ENCODE measurements around the gene RING1. TPM values are rescaled to one million over a fixed set of nuclear protein-coding genes. Genes with fewer than 3 reads are reported as not detected.

RING1 gene
- total RNA-seq, 2 donors from 2014 or later: 13.2 to 17.3 TPM

DNA sequence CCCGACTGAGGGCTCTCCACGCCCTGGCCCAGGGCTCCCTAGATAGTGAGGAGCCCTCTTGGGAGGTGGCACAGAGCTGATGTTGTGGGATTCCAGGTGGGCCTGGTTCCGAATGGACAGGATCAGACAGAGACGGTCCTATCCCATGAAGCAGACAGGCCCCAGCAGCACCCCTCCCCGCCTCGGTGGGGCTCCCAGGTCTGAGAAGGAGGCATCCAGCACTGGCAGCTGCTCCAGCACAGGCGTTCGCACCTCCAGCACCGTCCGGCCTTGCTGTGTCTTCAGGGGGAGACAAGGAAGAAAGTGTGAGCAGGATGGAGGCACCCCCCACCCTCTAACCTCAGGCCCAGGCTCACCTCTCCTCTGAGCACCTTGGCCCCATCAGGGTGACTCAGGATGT lies 44.8 kb upstream of the RING1 start:
- ATAC-seq (ENCODE audit: insufficient number of reproducible peaks, low FRiP score, low read depth) (no peak), DNase-seq (ENCODE audit: low spot score) (no peak)
- H3K27me3 ChIP-seq (replicated peaks; ENCODE audit: insufficient read depth): no peaks in the 10 kb centered on the region
- H3K9me3 ChIP-seq: no peaks in the 10 kb centered on the region
- no peak overlapping the region for H3K4me3 ChIP-seq
- H3K4me1 ChIP-seq (ENCODE audit: control insufficient read depth in 1 of 2, low read depth in 2 of 2): peaks cover 0 to 9% of the 10 kb centered on the region in 2 donors
- no peak overlapping the region for H3K27ac ChIP-seq
- TF ChIP-seq, protein P1, sequence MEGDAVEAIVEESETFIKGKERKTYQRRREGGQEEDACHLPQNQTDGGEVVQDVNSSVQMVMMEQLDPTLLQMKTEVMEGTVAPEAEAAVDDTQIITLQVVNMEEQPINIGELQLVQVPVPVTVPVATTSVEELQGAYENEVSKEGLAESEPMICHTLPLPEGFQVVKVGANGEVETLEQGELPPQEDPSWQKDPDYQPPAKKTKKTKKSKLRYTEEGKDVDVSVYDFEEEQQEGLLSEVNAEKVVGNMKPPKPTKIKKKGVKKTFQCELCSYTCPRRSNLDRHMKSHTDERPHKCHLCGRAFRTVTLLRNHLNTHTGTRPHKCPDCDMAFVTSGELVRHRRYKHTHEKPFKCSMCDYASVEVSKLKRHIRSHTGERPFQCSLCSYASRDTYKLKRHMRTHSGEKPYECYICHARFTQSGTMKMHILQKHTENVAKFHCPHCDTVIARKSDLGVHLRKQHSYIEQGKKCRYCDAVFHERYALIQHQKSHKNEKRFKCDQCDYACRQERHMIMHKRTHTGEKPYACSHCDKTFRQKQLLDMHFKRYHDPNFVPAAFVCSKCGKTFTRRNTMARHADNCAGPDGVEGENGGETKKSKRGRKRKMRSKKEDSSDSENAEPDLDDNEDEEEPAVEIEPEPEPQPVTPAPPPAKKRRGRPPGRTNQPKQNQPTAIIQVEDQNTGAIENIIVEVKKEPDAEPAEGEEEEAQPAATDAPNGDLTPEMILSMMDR (IDR thresholded peaks at IDR 0.05): no peak
- no peaks in the 10 kb centered on the region for H3K36me3 ChIP-seq

DNA sequence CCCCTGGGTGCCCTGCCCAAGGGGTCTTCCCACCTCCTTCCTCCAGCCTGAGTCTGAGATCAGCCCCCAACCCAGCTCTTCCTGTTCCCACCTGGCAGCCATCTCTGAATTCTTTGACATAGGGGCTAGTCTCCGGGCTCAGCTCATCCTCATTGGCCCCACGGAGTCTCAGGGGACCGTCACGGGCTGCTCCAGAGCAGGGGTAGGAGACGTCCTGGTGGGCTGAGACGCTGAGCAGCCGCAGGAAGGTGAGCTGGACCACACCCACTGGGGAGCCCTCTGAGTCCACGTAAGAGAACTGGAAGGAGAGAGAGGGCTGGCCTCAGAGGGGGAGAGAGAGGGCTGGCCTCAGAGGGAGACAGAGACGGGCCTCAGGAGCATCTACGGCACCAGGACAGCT lies 44.1 kb upstream of the RING1 start:
- Histone ChIP-seq H3K27me3 (replicated peaks; ENCODE audit: insufficient read depth) (no peaks in the 10 kb centered on the region), H3K9me3 (no peaks in the 10 kb centered on the region), H3K4me3 (no peak overlapping the region), H3K4me1 (ENCODE audit: control insufficient read depth in 1 of 2, low read depth in 2 of 2) (peaks cover 0 to 9% of the 10 kb centered on the region in 2 donors), H3K36me3 (no peaks in the 10 kb centered on the region), H3K27ac (no peak overlapping the region)
- TF ChIP-seq, protein P1 (IDR thresholded peaks at IDR 0.05): no peak
- ATAC-seq (ENCODE audit: insufficient number of reproducible peaks, low FRiP score, low read depth): no peak
- no peak for DNase-seq (ENCODE audit: low spot score)

DNA sequence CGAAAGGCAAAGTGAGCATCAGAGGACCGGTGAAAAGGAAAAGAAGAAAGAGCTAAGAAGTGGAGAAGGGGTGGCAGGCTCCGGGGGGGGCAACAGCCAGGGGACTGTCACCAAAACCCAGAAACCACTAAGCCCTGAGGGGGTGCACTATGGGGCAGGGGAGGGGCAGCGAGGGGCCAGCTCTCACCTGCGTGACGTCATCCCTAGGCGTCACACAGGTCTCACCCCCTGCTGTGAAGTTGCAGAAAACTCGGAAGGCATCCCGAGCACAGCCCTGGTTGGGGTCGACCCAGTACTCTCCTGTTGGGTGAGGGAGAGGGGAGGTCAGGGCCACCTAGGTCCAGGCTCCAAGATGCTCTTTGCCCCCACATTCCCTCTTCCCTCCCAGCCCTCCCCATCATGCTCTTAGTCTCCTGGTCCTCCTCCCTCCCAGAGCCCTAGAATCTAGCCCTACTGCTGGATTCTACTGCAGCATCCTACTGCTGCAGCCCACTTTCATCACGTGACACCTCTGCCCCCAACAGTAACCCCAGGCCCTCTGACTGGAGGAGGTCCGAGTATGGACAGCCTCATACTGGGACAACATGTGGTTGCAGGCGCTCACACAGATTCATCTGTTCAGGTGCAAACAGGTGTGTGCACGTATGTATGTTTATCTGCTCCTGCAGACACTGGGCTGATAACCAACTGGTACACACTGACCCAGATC lies 43.5 kb upstream of the RING1 start:
- Histone ChIP-seq H3K27me3 (replicated peaks; ENCODE audit: insufficient read depth) (no peaks in the 10 kb centered on the region), H3K36me3 (no peaks in the 10 kb centered on the region), H3K27ac (no peak overlapping the region), H3K4me3 (no peak overlapping the region), H3K4me1 (ENCODE audit: control insufficient read depth in 1 of 2, low read depth in 2 of 2) (peaks cover 0 to 9% of the 10 kb centered on the region in 2 donors), H3K9me3 (no peaks in the 10 kb centered on the region)
- TF ChIP-seq, protein P1 (IDR thresholded peaks at IDR 0.05): no peak
- no peak for ATAC-seq (ENCODE audit: insufficient number of reproducible peaks, low FRiP score, low read depth)
- DNase-seq (ENCODE audit: low spot score): no peak

DNA sequence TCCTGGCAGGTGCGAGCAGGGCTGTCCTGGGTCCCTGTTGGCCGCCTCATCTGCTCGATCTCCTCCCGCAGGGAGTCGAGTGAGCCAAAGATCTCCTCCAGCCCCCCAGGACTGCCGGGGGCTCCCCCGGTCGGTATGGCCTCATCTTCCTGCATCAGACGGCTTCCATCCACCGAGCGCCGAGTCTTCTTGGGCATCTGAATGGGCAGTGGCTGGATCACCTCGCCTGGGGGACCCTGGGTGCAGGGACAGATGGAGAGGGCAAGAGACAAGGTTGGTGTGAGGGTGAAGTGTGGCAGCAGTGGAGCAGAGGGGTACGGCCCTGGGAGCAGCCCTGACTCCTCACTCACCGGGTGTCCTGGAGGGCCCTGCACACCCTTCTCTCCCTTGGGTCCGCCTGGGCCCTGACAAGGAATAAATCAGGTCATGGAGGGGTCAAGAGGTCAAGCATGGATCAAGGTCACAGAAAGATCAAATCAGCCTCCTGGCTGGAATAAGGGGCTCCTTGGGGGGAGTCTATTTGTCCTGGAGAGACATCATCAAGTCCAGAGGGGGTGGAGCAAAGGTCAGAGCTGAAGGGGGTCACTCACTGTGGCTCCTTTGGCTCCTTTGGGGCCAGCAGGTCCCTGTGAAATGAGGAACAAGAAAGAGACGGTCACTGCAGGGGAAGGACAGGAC lies 42.6 kb upstream of the RING1 start:
- ATAC-seq (ENCODE audit: insufficient number of reproducible peaks, low FRiP score, low read depth): no peak
- no peak overlapping the region for H3K4me3 ChIP-seq
- H3K4me1 ChIP-seq (ENCODE audit: control insufficient read depth in 1 of 2, low read depth in 2 of 2): peaks cover 0 to 6% of the 10 kb centered on the region in 2 donors
- TF ChIP-seq, protein P1 (IDR thresholded peaks at IDR 0.05): no peak
- no peak for DNase-seq (ENCODE audit: low spot score)
- no peaks in the 10 kb centered on the region for H3K27me3 ChIP-seq (replicated peaks; ENCODE audit: insufficient read depth)
- H3K9me3 ChIP-seq: no peaks in the 10 kb centered on the region
- no peak overlapping the region for H3K27ac ChIP-seq
- H3K36me3 ChIP-seq: no peaks in the 10 kb centered on the region

DNA sequence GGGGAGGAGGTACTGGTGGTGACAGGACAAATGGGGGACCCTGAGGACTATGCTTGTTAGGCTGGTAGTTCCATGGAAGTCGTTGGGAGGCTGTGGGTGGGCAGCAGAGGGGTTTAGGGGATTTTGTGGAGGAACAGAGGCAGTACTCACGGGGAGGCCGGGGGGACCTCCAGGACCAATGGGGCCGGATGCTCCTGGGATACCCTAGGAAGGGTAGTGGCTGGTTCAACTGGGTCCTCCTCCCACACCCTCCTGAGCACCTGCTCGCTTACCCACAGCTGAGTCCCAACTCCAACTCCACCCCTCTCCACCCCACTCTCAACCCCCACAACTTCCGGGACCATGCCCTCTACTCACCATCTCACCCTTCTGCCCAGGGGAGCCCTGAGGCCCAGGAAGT lies 41.9 kb upstream of the RING1 start:
- no peak for ATAC-seq (ENCODE audit: insufficient number of reproducible peaks, low FRiP score, low read depth)
- no peaks in the 10 kb centered on the region for H3K4me1 ChIP-seq (ENCODE audit: control insufficient read depth in 1 of 2, low read depth in 2 of 2)
- no peak overlapping the region for H3K4me3 ChIP-seq
- DNase-seq (ENCODE audit: low spot score): no peak
- no peaks in the 10 kb centered on the region for H3K9me3 ChIP-seq
- no peaks in the 10 kb centered on the region for H3K36me3 ChIP-seq
- no peak overlapping the region for H3K27ac ChIP-seq
- no peaks in the 10 kb centered on the region for H3K27me3 ChIP-seq (replicated peaks; ENCODE audit: insufficient read depth)
- TF ChIP-seq, protein P1 (IDR thresholded peaks at IDR 0.05): no peak
